Panc1 (cell line): ENCODE data around the gene CMIP. TPM values are rescaled to one million over a fixed set of nuclear protein-coding genes. Genes with fewer than 3 reads are reported as not detected.

ENCODE experiments used
- ATAC-seq: fragments of 200-7000 bp; cut with Tn5 transposase; 2 replicates; pipeline ENCODE4 v1.9.1; 2020; ENCODE audit warnings: mild to moderate bottlenecking, moderate library complexity
- BruUV-seq: library from RNA; stranded (reverse); fragments of 400-500 nt; replicated peaks from 2 replicates; lab custom pipeline; 2021; lab: Mats Ljungman, UMichigan
- CTCF ChIA-PET: fragments of 300-600 bp; sonication (Branson Sonifier 250); formaldehyde crosslinking; loops from one replicate; lab custom pipeline; 2022; ENCODE audit warnings: antibody characterized with exemption; lab: Charles Lee
- POLR2A ChIA-PET: fragments of 300-600 bp; sonication (Branson Sonifier 250); formaldehyde crosslinking; loops from one replicate; lab custom pipeline; 2022; ENCODE audit warnings: antibody characterized with exemption; lab: Charles Lee
- DNase-seq: peaks from one replicate; pipeline ENCODE4 v3.0.0-alpha.2; 2010; ENCODE audit warnings: low read depth, low spot score
- H3K27ac ChIP-seq: 2 replicates; pipeline ENCODE4 v1.5.1; 2011; ENCODE audit warnings: mild to moderate bottlenecking, low read length, inconsistent platforms
- H3K27me3 ChIP-seq: fragments of 200-500 bp; sonication (Bioruptor generic); 2 replicates; pipeline ENCODE4 v1.6.0; 2014; ENCODE audit warnings: low read length, inconsistent platforms; ENCODE audit not compliant: control insufficient read depth, insufficient read depth
- H3K36me3 ChIP-seq: fragments of 200-500 bp; sonication (Bioruptor generic); 2 replicates; pipeline ENCODE4 v1.5.1; 2014; ENCODE audit warnings: inconsistent platforms, mild to moderate bottlenecking, low read length, moderate library complexity; ENCODE audit not compliant: control insufficient read depth, insufficient read depth
- H3K4me1 ChIP-seq: 2 replicates; pipeline ENCODE4 v1.5.1; 2011; ENCODE audit warnings: inconsistent platforms, mild to moderate bottlenecking, low read length, moderate library complexity; ENCODE audit not compliant: control insufficient read depth, insufficient read depth
- H3K4me3 ChIP-seq, 2 experiments: 2 replicates each; pipeline ENCODE4 v1.5.1; 2011 to 2012; ENCODE audit warnings: low read depth in 2 of 2, low read length in 2 of 2, mild to moderate bottlenecking in 2 of 2, inconsistent platforms in 1 of 2, moderate library complexity in 1 of 2
- H3K9me3 ChIP-seq: fragments of 200-500 bp; sonication (Bioruptor generic); 2 replicates; pipeline ENCODE4 v1.5.1; 2014; ENCODE audit warnings: low read depth, mild to moderate bottlenecking, inconsistent platforms, low read length, moderate library complexity; ENCODE audit not compliant: control insufficient read depth, insufficient read depth
- POLR2AphosphoS5 ChIP-seq: IDR thresholded peaks from 2 replicates; pipeline ENCODE4 v1.6.1; 2012; ENCODE audit warnings: mild to moderate bottlenecking, low read depth, low read length, moderate library complexity
- SIN3A ChIP-seq: IDR thresholded peaks from 2 replicates; pipeline ENCODE4 v1.6.1; 2012; ENCODE audit warnings: low read depth, mild to moderate bottlenecking, low read length, moderate library complexity, borderline replicate concordance; ENCODE audit not compliant: insufficient read depth
- TCF7L2 ChIP-seq: IDR thresholded peaks from 2 replicates; pipeline ENCODE4 v1.6.1; 2011; ENCODE audit warnings: mild to moderate bottlenecking, low read depth, low read length, inconsistent platforms
- in situ Hi-C: cut with HindIII; loops from 2 replicates; pipeline ENCODE4 v1.10.0; 2016; ENCODE audit warnings: low sequenced_read_pairs, low pct_unique_long_range_greater_than_20kb
- intact Hi-C: fragments of 100-400 bp; cut with micrococcal nuclease; formaldehyde crosslinking; loops from one replicate; pipeline ENCODE4 v1.10.0; 2022; ENCODE audit not compliant: unreplicated experiment
- total RNA-seq: library from RNA; stranded (reverse); gene quantifications from one replicate; pipeline ENCODE4 v1.2.1, GENCODE V29; 2021; ENCODE audit not compliant: unreplicated experiment
- TF ChIP-seq, protein P1 (sequence below), 2 experiments: IDR thresholded peaks; 2 replicates each; pipeline ENCODE4 v1.6.1; 2011 to 2012; ENCODE audit warnings: low read depth in 2 of 2, control low read depth in 1 of 2, low read length in 1 of 2, mild to moderate bottlenecking in 1 of 2, moderate library complexity in 1 of 2; ENCODE audit not compliant: insufficient read depth in 1 of 2
- TF ChIP-seq, protein P2 (sequence below): fragments of 450-650 bp; IDR thresholded peaks from 2 replicates; pipeline ENCODE4 v1.5.1; 2017; ENCODE audit warnings: mild to moderate bottlenecking

CMIP gene
- total RNA-seq, 1 experiment from 2014 or later = 49.7 TPM

DNA sequence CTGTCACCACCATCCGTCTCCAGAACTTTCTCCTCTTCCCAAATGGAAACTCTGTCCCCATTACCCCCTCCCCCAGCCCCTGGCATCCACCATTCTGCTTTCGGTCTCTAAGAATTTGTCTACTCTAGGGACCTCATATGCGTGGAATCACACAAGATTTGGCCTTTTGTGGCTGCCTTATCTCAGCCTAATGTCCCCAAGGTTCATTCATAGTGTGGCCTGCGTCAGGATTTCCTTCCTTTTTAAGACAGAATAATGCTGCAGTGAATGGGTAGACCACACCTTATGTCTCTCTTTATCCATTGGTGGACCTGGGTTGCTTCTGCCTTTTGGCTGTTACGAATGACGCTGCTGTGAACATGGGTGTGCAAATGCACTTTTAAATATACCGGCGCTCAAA lies 194.7 kb downstream of the CMIP start:
- no TSS peak for BruUV-seq
- no peak for ATAC-seq
- Histone ChIP-seq H3K36me3 (no peaks in the 10 kb centered on the region), H3K4me1 (no peaks in the 10 kb centered on the region; the same call in 1 of the 2 replicates), H3K9me3 (no peaks in the 10 kb centered on the region), H3K4me3 (no peak overlapping the region), H3K27me3 (no peaks in the 10 kb centered on the region), H3K27ac (no peak overlapping the region)
- ChIA-PET POLR2A (no interaction called here), CTCF (no interaction called here)
- intact Hi-C loops = no loop called here
- in situ Hi-C loops = no loop called here
- TF ChIP-seq, protein P1, sequence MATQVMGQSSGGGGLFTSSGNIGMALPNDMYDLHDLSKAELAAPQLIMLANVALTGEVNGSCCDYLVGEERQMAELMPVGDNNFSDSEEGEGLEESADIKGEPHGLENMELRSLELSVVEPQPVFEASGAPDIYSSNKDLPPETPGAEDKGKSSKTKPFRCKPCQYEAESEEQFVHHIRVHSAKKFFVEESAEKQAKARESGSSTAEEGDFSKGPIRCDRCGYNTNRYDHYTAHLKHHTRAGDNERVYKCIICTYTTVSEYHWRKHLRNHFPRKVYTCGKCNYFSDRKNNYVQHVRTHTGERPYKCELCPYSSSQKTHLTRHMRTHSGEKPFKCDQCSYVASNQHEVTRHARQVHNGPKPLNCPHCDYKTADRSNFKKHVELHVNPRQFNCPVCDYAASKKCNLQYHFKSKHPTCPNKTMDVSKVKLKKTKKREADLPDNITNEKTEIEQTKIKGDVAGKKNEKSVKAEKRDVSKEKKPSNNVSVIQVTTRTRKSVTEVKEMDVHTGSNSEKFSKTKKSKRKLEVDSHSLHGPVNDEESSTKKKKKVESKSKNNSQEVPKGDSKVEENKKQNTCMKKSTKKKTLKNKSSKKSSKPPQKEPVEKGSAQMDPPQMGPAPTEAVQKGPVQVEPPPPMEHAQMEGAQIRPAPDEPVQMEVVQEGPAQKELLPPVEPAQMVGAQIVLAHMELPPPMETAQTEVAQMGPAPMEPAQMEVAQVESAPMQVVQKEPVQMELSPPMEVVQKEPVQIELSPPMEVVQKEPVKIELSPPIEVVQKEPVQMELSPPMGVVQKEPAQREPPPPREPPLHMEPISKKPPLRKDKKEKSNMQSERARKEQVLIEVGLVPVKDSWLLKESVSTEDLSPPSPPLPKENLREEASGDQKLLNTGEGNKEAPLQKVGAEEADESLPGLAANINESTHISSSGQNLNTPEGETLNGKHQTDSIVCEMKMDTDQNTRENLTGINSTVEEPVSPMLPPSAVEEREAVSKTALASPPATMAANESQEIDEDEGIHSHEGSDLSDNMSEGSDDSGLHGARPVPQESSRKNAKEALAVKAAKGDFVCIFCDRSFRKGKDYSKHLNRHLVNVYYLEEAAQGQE (IDR thresholded peaks at IDR 0.05; ENCODE audit: insufficient read depth in 1 of 2, low read depth in 2 of 2, low read length in 1 of 2) = no peak
- TF ChIP-seq POLR2AphosphoS5 = no peak
- TF ChIP-seq SIN3A = no peak
- TF ChIP-seq TCF7L2 = no peak
- TF ChIP-seq, protein P2, sequence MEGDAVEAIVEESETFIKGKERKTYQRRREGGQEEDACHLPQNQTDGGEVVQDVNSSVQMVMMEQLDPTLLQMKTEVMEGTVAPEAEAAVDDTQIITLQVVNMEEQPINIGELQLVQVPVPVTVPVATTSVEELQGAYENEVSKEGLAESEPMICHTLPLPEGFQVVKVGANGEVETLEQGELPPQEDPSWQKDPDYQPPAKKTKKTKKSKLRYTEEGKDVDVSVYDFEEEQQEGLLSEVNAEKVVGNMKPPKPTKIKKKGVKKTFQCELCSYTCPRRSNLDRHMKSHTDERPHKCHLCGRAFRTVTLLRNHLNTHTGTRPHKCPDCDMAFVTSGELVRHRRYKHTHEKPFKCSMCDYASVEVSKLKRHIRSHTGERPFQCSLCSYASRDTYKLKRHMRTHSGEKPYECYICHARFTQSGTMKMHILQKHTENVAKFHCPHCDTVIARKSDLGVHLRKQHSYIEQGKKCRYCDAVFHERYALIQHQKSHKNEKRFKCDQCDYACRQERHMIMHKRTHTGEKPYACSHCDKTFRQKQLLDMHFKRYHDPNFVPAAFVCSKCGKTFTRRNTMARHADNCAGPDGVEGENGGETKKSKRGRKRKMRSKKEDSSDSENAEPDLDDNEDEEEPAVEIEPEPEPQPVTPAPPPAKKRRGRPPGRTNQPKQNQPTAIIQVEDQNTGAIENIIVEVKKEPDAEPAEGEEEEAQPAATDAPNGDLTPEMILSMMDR = no peak
- DNase-seq = no peak

DNA sequence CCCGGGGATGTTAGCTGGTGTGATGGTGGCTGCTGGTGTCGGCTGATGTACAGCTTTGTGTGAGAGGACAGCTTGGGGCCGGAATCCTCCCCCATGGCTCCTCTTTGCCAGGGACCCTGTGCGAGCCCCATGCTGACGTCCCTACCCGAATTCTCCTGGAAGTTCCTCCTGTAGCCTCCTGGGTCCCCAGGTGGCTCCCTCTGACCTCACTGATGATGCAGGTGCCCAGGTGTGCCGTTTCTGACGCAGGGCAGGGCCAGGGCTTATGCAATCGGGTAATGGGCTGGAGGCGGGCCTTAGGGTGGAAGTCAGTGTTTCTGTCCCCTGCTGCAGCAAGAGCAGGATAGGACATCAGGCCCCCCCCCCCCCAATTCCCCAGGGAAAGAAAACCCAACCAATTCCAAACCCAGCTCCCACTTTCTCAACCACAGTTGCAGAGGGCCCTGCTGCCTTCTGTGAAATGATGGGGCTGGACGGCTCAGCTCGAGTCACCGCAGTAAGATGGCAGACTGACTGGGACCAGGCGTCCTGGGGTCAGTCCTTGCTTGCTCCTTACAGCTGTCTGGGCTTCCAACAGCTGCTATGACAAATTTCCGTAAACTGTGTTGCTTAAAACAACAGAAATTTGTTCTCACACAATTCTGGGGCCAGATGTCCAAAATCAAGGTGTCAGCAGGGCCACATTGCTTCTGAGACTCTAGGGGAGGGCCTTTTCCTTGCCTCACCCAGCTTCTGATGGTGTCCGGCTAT lies 195.5 kb downstream of the CMIP start:
- Histone ChIP-seq H3K36me3 (no peaks in the 10 kb centered on the region), H3K4me1 (no peaks in the 10 kb centered on the region; the same call in 1 of the 2 replicates), H3K27me3 (no peaks in the 10 kb centered on the region), H3K27ac (no peak overlapping the region), H3K4me3 (no peak overlapping the region), H3K9me3 (no peaks in the 10 kb centered on the region)
- in situ Hi-C loops (no loop called here), intact Hi-C loops (no loop called here)
- ChIA-PET CTCF (no interaction called here), POLR2A (no interaction called here)
- DNase-seq (no peak), ATAC-seq (no peak; the same call in 1 of the 2 replicates)
- TF ChIP-seq SIN3A (no peak), POLR2AphosphoS5 (no peak), TCF7L2 (no peak)
- TF ChIP-seq, protein P2 = no peak
- TF ChIP-seq, protein P1 (IDR thresholded peaks at IDR 0.05; ENCODE audit: insufficient read depth in 1 of 2, low read depth in 2 of 2, low read length in 1 of 2) = no peak
- BruUV-seq = no TSS peak
